Chondrocyte (in vitro differentiated cells): ENCODE measurements around the gene ATP5ME. TPM values are rescaled to one million over a fixed set of nuclear protein-coding genes. Genes with fewer than 3 reads are reported as not detected.

Experiments
- DNase-seq: peaks from one replicate; pipeline ENCODE4 v3.0.0; 2021; ENCODE audit warnings: mixed read lengths, low spot score
- H3K27ac Mint-ChIP-seq: one replicate; pipeline ENCODE4 v1.8.0; 2021; ENCODE audit warnings: mild to moderate bottlenecking, moderate library complexity, mixed read lengths; ENCODE audit not compliant: unreplicated experiment
- H3K27me3 Mint-ChIP-seq: 2 replicates; pipeline ENCODE4 v1.8.0; 2021; ENCODE audit warnings: low read depth, mixed read lengths
- H3K36me3 Mint-ChIP-seq: 2 replicates; pipeline ENCODE4 v1.8.0; 2021; ENCODE audit warnings: low read depth, mixed read lengths
- H3K4me1 Mint-ChIP-seq: 2 replicates; pipeline ENCODE4 v1.8.0; 2021; ENCODE audit warnings: low read depth, mild to moderate bottlenecking, mixed read lengths
- H3K4me3 Mint-ChIP-seq: one replicate; pipeline ENCODE4 v1.8.0; 2021; ENCODE audit warnings: mild to moderate bottlenecking, moderate library complexity, mixed read lengths; ENCODE audit not compliant: unreplicated experiment
- H3K9me3 Mint-ChIP-seq: 2 replicates; pipeline ENCODE4 v1.8.0; 2021; ENCODE audit warnings: low read depth, mixed read lengths
- total RNA-seq: library from RNA; stranded (reverse); gene quantifications from 3 replicates; pipeline ENCODE4 v1.2.1, GENCODE V29; 2021
- TF ChIP-seq, protein P1 (sequence below): fragments of 200-600 bp; sonication (generic); IDR thresholded peaks from 2 replicates; pipeline ENCODE4 v1.5.0; 2021; ENCODE audit warnings: antibody characterized with exemption, mild to moderate bottlenecking, moderate library complexity

ATP5ME gene
- total RNA-seq, 1 donor from 2014 or later = 240 TPM

DNA sequence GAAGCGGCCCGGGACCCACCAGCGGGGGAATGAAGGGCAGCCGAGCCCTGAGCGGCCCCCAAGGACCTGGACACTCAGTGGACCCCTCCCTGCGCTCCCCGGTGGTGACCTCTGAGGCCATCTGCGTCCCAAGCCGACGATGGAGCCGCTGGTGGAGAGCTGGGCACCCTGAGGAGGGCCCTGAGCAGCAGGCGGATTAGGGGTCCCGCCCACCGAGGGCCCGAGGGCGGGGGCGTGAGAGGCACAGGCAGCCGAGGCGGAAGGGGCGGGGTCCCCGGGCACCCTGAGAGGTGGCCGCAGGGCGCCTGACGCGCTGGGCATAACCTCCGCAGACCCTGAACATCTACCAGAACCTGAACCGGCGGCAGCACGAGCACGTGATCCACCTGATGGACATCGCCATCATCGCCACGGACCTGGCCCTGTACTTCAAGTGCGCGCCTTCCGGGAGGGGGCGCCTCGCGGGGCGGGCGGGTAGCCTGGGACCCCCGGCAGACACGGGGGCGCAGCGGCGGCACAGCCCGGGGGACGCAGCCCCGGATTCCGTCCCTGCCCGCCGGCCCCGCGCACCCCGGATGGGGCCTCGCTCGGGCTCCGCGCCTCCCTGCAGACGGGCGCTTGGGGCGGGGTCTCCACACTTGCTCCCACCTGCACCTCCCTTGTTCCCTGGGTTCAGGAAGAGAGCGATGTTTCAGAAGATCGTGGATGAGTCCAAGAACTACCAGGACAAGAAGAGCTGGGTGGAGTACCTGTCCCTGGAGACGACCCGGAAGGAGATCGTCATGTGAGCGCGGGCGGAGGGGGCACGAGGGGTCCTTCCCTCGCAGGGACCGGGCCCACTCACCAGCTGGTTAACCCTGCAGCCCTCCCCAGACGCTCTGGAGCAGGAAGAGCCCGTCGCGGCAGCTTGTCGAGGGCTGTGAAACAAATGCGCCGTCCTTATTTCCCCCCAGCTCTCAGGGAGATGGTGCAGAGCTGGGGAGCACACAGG is 10.3 kb downstream of the ATP5ME start:
- Mint-ChIP-seq H3K27ac (no peak overlapping the region), H3K4me3 (peak overlapping the region; percentile 61), H3K27me3 (no peaks in the 10 kb centered on the region), H3K4me1 (peaks cover 2% of the 10 kb centered on the region), H3K36me3 (no peaks in the 10 kb centered on the region), H3K9me3 (no peaks in the 10 kb centered on the region)
- peak; percentile 90 for DNase-seq
- TF ChIP-seq, protein P1, sequence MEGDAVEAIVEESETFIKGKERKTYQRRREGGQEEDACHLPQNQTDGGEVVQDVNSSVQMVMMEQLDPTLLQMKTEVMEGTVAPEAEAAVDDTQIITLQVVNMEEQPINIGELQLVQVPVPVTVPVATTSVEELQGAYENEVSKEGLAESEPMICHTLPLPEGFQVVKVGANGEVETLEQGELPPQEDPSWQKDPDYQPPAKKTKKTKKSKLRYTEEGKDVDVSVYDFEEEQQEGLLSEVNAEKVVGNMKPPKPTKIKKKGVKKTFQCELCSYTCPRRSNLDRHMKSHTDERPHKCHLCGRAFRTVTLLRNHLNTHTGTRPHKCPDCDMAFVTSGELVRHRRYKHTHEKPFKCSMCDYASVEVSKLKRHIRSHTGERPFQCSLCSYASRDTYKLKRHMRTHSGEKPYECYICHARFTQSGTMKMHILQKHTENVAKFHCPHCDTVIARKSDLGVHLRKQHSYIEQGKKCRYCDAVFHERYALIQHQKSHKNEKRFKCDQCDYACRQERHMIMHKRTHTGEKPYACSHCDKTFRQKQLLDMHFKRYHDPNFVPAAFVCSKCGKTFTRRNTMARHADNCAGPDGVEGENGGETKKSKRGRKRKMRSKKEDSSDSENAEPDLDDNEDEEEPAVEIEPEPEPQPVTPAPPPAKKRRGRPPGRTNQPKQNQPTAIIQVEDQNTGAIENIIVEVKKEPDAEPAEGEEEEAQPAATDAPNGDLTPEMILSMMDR = peak; percentile 54

DNA sequence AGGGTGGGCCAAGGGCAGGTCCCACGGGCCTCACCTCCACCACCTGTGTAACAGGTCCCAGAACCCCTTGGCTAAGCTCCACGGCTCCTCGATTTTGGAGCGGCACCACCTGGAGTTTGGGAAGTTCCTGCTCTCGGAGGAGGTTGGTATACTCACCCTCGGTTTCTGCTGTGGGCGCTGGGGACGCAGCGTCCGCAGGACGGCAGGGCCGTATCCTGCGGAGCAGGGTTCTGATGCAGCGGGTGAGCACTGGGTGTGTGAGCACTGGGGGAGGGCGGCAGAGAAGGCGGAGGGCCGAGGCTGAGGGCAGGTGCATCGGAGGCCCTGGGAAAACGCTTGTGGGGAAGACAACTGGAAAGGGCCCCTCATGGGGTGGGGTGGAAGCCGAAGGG is 11.0 kb downstream of the ATP5ME start:
- Mint-ChIP-seq H3K36me3 (no peaks in the 10 kb centered on the region), H3K27ac (no peak overlapping the region), H3K9me3 (no peaks in the 10 kb centered on the region), H3K27me3 (no peaks in the 10 kb centered on the region), H3K4me1 (peaks cover 2% of the 10 kb centered on the region), H3K4me3 (peak overlapping the region; percentile 61)
- DNase-seq = peak; percentile 84
- TF ChIP-seq, protein P1 = no peak

DNA sequence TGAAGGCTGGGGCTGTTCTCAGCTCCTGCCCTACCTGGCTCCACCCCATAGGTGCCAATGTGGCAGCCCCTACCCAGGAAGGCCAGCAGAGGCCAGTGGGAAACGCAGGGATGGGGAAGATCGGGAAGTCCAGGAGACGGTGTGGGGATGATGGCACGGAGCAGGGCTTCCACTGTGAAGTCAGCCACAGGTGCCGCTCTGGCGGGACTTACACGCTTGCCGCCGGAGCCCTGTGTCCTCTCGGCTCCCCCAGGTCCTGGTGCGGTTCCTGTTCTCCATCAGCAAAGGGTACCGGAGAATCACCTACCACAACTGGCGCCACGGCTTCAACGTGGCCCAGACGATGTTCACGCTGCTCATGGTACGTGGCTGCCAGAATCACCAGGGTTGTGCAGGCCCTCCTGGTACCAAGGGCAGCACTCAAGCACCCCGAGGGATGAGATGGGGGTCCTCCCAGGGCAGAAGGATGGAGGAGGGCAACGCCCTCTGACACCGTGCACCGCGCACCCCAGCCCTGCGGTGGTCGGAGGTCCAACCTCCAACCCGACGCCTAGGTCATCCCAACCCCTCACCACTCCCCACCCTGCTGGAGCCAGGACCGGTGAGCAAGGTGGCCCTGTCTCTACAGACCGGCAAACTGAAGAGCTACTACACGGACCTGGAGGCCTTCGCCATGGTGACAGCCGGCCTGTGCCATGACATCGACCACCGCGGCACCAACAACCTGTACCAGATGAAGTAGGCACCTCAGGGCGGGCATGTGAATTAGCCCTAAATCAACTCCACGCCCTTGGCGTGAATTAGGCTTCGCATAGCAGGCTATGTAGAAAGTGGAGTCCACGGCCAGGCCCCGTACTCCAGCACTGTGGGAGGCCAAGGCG is 12.0 kb downstream of the ATP5ME start:
- no peaks in the 10 kb centered on the region for H3K9me3 Mint-ChIP-seq
- no peak overlapping the region for H3K4me3 Mint-ChIP-seq
- H3K27me3 Mint-ChIP-seq = no peaks in the 10 kb centered on the region
- peaks cover 2% of the 10 kb centered on the region for H3K4me1 Mint-ChIP-seq
- H3K36me3 Mint-ChIP-seq = no peaks in the 10 kb centered on the region
- peak; percentile 88 for DNase-seq
- TF ChIP-seq, protein P1 = no peak
- H3K27ac Mint-ChIP-seq = no peak overlapping the region

DNA sequence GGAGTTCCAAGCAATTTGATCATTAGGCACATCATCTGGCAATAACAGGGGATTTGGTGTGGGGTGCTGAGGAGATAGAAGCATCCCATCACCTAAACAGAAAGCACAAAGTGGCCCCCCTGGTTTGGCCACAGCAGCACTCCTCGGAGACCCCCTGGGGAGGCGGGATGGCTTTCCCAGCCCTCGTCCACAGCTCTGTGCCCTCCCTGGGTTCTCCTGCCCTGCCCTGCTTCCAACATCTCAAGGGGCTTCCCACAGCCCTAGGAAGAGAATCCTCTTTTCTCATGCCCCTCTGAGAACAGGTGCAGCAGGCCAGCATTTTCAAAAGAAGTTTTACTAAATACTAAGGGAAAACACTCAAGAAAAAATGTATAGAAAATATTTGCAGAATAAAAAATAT is 12.8 kb downstream of the ATP5ME start:
- peak; percentile 51 for DNase-seq
- H3K9me3 Mint-ChIP-seq = no peaks in the 10 kb centered on the region
- H3K36me3 Mint-ChIP-seq = no peaks in the 10 kb centered on the region
- TF ChIP-seq, protein P1 = no peak
- H3K4me1 Mint-ChIP-seq = peaks cover 2% of the 10 kb centered on the region
- H3K27me3 Mint-ChIP-seq = no peaks in the 10 kb centered on the region
- no peak overlapping the region for H3K27ac Mint-ChIP-seq
- H3K4me3 Mint-ChIP-seq = no peak overlapping the region

DNA sequence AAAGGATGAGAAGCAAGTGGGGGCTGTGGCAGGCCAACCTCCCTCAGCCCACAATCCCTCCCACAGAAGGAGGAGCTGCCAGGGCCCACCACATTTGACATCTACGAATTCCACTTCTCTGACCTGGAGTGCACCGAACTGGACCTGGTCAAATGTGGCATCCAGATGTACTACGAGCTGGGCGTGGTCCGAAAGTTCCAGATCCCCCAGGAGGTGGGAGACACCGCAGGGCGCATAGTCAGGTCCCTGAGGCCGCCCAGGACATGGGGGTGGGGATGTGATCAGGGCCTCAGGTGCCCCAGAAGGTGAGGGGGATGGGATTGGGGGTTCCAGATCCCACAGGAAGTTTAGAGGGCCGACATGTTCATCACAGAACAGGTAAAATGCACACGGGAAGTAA is 13.7 kb downstream of the ATP5ME start:
- Mint-ChIP-seq H3K9me3 (no peaks in the 10 kb centered on the region), H3K4me3 (no peak overlapping the region), H3K27me3 (no peaks in the 10 kb centered on the region), H3K36me3 (no peaks in the 10 kb centered on the region), H3K27ac (no peak overlapping the region), H3K4me1 (peaks cover 2% of the 10 kb centered on the region)
- TF ChIP-seq, protein P1 = no peak
- DNase-seq = peak; percentile 74
